ENCODE data around the gene SAMD11.

SAMD11 gene

GRCh38 chr1:933603-933940 is 9.8 kb downstream of the SAMD11 start:
- no peak for DNase-seq

- DNase-seq = no peak
Observed at GRCh38 chr1:934991-935750, 11.4 kb downstream of the SAMD11 start.

GRCh38 chr1:935751-936231 is 12.1 kb downstream of the SAMD11 start:
- peak; percentile 33 for DNase-seq

- DNase-seq = no peak
Observed at GRCh38 chr1:936348-937264, 12.9 kb downstream of the SAMD11 start.

- no peak for DNase-seq
Observed at GRCh38 chr1:937521-937920, 13.8 kb downstream of the SAMD11 start.

GRCh38 chr1:938088-938683 is 14.5 kb downstream of the SAMD11 start:
- DNase-seq = no peak

GRCh38 chr1:938711-939489 is 15.2 kb downstream of the SAMD11 start:
- DNase-seq = no peak

- DNase-seq = no peak
Observed at GRCh38 chr1:939511-940106, 15.9 kb downstream of the SAMD11 start.

- DNase-seq = no peak
Observed at GRCh38 chr1:940107-941014, 16.6 kb downstream of the SAMD11 start.

- no peak for DNase-seq
Observed at GRCh38 chr1:941015-941587, 17.4 kb downstream of the SAMD11 start.

GRCh38 chr1:941588-942383 is 18.1 kb downstream of the SAMD11 start:
- peak; percentile 21 for DNase-seq

GRCh38 chr1:942411-942821 is 18.7 kb downstream of the SAMD11 start:
- no peak for DNase-seq

- no peak for DNase-seq
Observed at GRCh38 chr1:942864-943533, 19.3 kb downstream of the SAMD11 start.

GRCh38 chr1:943545-944340 is 20.0 kb downstream of the SAMD11 start:
- DNase-seq = no peak

GRCh38 chr1:944341-945325 is 20.9 kb downstream of the SAMD11 start:
- DNase-seq = peak; percentile 75

- DNase-seq = no peak
Observed at GRCh38 chr1:945688-946556, 22.2 kb downstream of the SAMD11 start.
